Kidney tubule cell (primary cell): Measurements from ENCODE around the gene MUC6.

Source experiments
- DNase-seq: peaks from one replicate; pipeline ENCODE4 v3.0.0-alpha.2; 2018; ENCODE audit warnings: low spot score

MUC6 gene

DNA sequence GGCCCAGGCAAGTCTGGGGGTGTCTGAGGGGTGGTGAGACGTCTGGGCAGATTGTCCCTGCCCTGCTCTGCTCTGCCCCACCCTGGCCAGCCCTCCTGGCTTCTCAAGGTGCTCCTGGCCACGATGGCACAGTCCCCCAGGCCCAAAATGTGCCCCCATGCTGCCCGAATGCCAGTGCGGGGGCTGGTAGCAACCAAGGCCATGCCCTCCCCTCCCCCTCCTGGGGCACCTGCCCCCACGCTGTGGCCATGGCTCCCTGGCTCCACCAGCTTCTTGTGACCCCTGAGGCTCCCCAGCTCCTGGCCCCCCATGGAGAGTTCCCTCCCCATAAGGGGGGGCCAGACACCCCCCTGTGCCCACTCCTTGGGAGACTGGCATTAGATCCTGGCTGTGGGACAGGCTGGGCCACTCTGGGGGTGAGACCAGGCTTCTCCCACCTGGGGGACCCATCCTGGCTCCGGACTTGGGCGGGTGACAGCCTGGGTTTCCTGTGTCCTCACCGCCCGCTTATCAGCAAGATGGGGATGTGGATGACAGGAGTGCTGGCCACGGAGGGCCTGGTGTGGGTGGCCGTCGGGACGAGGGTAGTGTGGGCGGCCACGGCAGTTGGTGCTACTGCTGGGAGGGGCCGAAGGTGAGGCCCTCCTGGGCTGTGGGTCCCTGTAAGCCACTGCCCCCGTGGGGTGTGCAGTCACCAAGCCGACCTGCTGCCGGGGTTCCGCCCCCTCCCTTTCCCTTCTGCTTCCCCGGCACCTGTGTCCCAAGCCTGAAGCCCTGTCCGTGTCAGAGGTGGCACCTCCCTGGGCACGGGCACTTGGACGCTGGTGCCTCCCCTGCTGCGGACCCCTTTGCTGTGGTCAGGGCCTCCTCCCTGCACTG, 15.9 kb upstream of the MUC6 start:
- DNase-seq: no peak

DNA sequence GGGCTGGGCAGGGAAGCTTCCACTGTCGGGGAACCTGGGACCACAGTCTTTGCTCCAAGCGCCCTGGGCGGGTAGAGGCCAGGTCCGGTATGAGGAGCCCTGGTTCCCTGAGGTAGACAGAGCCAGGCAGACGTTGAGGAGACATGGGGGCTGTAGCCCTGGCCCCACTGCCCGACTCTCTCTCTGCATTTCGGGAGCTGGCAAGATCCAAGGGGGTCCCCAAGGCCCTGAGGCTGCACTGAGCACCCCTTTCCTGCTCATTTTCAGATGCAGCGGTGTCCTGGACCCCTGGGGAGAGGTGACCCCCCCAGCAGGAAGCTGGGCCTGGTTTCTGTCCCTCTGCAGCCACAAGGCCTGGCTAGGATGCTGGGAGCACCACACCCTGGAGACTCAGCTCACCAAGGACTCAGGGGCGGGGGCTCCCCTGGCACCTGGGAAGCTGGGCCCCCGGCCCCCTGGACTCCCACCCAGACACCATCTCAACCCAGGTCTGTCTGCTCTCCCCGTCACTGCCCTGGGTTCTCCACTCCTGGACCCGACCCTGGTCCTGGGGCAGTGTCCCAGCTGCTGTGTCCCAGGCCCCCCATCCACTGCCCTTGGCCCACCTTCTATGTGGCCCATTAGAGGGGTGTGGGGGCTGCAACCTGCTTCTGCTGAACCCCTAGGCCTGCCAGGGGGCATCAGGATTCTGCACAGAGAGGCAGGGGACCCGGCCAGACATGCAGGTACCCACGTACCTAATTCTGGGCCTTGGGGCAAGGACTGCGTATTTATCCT, 15.0 kb upstream of the MUC6 start:
- DNase-seq: no peak

DNA sequence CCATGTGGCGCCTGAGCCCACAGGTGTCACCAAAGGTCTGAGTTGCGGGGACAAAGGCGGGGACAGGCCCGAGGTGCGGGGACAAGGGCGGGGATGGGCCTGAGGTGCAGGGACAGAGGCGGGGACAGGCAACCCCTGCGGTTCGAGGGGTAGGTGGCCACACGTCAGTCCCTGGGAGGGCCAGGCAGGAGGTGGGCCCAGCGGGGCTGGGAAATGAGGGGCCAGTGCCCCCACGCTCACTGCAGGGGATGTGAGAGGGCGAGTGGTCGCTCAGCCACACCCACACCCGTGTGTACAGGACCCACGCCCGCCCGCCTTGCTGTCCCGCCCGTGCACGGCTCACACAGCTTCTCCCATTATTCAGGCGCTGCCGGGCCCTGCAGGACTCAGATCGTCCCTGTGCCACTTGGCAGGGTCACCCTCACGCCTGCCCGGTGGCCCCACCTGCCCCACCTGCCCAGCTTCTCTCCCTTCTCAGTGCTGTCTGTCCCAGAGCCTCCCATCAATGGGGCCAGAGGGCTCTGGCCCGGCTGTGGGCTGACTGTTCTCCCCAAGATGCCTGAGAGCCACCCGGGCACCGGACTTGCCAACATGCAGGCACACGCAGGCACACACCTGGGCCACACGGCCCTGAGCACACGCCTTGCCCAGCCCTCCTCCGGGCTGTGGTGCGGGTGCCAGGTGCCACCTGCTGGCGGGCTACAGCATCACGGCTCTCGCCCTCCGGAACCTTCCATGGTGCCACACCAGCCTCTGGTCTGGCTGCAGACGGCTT, 14.2 kb upstream of the MUC6 start:
- DNase-seq: peak; percentile 82

DNA sequence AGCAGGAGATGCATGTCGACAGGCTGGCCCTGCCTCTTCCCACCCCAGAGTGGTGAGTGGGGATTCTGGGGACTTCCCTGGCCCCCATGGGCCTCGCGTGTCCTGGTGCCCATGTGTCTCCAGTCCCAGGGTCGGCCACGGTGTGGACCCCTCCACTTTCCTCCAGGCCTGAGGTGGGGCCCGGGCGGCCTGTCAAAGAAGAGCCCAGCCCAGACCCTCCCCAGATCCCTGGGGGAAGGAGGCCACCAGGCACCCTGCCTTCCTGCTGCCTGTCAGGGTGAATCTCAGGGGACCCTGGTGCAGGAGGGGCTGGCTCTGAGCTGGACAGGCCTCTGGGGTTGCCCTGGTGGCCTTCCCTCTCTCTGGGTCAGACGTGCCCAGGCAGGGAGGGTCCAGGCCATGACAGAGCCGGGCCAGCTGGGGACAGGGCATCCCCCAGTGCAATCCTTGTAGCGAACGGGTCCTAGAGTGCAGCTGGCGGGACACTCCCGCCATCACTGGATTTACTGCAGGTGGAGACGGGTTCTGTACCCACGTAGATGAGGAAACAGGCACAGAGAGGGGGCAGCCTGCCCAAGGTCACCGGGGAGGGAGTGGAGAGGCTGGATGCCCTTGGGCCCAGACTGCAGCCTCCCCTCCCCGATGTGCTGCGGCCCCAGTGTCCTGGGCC, 13.5 kb upstream of the MUC6 start:
- DNase-seq: no peak

DNA sequence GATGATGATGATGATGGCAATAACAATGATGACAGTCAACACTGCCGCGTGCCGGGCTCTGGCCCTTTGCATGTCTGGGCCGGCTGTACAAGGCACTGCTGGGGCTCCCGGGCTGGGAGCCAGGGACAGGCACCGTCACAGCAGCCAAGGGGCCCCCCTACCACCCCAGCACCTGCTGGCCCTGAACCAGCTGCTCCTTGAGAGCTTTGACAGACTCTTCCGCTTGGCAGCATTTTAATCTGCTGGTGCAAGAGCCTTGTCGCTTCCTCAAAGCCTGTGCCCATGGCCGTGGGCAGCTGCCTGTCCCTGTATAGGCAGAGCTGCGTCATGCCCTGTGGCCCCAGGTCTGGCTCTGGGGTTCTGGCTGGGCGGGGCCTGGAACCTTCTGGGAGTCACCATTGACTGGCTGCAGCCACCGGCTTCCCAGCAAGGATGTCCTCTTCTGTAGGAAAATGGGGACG, 12.9 kb upstream of the MUC6 start:
- no peak for DNase-seq

DNA sequence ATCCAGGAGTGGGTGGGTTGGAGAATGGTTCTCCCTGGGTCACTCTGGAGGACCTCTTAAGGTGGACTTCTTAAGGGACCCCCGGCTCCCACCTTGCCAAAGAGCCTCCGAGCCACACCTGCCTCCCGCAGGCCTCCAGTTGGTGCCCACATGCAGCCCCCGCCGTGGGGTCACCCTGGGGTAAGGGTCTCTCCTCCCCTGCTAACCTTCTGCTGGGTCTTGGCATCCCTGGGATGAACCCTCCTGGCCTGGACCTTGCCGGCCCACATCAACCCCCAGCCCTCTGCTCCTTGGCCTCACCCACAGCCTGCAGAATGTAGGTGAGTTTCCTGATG, 12.5 kb upstream of the MUC6 start:
- DNase-seq: no peak

DNA sequence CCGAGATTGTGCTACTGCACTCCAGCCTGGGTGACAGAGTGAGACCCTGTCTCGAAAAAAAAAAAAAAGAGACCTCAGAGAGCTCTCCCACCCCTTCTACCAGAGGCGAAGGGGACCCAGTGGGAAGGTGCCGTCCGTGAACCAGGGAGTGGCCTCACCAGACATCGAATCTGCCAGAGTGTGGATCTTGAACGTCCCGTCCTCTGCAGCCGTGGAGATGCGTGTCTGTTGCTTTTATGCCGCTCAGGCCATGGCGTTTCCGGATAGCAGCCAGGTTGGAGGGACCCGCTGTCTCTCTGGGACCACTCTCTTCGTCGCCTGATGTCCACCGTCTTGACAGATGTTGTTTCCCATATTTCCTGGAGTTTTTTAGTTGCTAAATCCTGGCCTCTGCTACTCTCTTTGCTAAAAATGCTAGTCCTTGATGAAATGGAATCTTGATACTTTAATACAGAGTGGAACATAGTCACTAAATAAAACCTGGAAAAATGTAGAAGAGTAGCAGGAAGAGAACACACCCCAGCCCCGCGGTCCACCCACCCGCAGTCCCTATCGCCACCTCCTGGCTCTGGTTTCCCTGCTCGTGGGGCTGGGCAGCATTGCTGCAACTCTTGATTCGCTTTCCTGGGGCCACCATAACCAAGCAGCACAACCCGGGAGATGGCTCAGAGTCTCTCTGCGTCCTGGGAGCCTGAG, 12.0 kb upstream of the MUC6 start:
- no peak for DNase-seq

DNA sequence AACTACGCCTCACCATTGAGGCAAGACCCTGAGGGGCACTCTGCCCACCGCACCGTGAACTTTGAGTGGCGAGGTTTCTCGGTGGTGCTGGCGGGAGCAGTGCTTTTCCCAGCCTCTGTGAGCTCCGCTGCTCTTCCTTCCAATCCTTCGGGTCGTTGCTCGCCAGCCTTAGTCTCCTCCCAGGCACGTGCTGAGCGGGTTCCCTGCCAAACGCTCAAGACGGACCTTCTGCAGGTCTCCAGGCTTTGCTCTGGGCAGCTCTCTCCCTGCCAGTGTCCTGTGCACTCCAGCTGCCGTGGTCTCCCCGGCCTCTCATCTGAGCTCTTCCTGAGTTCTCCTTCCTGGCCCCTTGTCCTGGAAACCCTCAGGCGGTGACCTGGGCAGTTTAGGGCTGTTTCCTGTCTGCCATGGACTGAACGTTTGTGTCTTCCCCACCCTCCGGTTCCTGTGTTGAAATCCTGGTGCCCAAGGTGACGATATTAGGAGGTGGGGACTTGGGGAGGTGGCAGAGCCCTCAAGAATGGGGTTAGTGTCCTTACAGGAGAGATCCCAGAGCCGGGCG, 11.2 kb upstream of the MUC6 start:
- no peak for DNase-seq

DNA sequence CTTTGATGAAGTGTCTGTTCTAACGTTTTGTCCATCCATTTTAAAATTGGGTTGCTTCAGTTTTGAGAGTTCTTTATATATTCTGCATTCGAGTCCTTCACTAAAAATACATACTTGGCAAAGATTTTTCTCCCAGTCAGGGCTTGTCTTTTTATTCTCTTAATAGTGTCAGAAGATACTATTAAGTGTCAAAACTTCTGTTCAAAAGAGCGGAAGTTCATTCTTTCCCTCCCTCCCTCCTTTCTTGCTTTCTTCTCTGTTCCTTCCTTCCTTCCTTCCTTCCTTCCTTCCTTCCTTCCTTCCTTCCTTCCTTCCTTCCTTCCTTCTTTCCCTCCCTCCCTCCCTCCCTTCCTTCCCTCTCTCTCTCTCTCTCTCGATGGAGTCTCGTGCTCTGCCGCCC, 7.6 kb upstream of the MUC6 start:
- no peak for DNase-seq

DNA sequence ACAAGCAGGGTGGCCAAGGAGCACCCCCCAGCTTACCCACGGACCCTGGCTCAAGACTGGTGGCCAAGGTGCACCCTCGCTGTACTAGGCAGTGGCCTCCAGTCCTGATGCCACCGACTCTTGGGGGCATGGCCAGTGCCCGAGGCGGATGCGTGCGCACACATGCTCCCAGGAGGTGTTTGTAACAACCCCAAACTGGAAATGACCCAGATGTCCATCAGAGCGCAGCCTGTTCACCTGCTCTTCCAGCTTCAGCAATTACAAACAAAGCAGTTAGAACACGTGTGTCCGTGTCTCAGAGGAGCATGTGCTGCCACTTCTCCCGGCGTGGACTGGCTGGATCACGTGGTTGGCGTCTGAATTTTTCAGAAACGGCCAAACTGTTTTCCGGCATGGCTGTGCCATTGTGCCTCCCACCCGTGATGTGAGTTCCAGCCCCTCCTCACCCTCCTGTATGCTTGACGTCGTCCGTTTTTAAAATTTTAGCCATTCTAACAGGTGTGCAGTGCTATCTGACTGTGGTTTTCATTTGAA, 7.1 kb upstream of the MUC6 start:
- peak; percentile 47 for DNase-seq

DNA sequence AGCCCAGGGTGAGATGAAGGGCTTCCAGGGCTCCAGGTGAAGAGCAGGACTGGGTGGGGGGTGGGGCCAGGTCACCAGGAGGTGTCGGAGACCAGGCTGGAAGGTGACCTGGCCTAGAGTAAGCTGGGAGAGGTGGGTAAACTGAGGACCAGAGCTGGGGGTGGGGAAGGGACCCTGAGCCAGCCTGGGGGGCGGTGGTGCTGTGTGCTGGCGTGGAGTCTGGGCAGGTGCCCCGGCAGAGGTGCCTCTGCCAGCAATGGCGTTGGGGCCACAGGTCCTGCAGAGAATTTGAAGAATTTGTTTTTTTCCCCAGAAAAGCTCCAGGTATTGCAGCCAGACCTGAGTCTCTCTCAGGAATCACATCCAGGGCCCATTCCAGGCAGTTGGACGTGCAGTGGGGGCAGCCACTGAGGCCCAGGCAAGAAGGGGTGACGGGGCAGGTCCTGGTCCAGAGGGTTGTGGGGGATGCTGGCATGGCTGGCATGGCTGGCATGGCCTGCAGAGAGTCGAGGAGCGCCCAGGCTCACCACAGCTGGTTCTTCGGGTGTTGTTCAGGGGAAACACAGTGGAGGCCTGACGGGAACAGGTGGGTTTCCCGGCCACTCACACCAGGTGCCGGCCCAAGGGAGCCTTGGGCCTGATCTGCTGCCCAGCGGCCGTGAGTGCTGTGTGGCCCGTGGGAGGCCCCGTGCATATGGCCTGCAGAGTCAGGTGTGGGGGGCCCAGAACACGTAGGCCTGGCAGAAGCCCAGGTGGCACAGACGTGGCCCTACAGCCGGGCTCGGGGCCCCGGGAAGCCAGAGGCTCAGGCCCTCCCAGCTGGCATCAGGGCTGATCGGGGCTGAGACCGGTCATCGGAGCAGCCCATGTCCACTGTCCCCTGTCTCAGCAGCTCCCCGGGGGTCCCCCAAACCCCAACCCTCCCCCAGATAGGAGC, 6.4 kb upstream of the MUC6 start:
- no peak for DNase-seq

DNA sequence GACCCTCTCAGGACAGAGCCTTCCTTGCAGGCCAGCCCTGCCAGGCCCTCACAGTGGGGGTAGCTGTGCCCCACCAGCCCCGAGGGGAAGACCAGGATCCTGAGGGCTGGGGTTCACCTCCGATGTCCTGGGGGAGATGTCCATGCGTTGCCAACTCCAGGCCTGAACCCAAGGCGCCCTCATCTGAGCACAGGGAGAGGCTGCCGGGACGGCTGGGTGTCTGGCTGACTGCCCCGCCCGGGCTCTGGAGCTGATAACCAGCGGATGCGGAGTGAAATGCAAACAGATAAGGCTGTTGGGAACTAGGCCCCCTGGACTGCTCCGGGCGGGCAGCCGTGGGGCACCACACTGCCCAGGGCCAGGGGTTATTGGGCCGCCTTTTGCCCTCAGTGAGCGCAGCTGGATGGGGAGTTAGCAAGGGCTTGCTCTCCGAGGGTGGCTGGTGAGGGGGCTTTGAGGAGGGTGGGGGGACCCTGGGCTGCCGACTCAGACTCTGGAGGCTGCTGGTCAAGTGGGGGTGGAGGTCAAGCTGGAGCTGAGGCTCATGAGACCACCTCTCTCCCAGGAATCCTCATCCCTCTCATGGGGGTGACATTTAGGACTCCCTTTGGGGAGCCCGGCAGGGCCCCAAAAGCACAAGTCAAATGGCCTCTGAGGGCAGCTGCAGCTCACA, 5.6 kb upstream of the MUC6 start:
- DNase-seq: no peak

DNA sequence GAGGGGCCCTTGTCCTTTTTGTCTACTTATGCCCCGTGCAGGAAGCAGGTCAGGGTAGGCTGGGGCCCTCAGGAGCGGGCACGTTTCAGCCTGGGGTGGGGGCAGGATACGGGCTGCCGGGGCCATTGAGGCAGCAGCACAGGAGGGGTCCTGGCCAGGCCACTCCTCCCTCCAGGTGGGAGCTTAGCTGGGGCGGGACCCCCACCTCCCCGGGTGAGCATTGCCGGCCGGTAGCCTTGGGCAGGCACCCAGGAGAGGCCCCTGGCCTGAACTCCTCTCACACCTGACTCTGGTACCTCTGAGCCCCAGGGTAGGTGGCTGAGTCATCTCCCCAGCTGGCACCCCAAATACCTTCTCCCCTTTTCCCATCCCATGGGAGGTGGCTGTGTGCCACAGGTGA, 5.0 kb upstream of the MUC6 start:
- DNase-seq: no peak

DNA sequence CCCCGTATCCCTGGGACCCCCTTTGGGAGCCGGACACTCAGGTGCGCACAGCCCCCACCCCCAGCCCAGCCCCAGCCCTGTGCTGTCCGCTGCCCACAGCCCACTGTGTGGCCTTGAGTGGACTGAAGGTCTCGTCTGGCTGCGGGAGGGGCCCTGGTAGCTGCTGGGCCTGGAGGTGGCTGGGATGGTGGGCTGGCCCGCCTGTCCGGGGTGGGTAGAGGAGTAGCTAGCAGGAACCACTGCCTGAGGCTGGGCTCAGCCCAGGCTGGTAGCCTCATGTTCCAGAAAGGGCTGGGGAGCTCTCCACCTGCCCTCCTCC, 4.6 kb upstream of the MUC6 start:
- no peak for DNase-seq

DNA sequence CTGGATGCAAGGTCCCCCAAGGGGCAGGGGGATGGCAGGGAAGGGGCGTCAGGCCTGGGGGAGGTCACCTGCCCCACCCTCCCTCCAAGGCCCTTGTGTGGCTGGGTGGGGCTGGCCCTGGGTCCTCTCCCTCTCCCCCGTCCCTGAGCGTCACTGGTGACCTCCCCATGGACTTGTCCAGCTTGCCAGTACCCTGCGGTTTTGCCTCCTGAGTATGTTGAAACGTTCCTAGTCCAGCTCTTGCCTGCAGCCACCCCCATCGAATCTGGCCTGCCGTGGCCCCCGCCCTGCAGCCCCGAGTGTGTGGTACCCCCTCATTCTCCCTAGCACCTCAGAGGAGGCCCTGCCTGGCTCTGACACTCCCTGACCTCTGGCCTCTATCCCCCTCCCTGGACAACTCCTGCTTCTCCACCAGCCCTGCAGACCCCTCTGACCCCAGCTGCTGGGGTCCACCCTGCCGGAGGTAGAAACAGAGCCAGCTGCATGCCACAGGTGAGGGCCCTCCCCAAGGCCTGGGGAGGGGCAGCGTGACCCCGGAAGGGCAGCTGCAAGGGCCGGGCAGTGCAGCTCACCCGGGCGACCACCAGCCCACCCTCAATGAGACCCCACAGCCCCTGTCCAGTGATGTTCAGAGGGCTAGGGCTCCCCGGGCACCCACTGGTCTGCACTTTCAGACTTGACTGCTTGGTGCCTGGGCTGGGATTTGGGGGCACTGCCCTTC, 4.1 kb upstream of the MUC6 start:
- DNase-seq: no peak

DNA sequence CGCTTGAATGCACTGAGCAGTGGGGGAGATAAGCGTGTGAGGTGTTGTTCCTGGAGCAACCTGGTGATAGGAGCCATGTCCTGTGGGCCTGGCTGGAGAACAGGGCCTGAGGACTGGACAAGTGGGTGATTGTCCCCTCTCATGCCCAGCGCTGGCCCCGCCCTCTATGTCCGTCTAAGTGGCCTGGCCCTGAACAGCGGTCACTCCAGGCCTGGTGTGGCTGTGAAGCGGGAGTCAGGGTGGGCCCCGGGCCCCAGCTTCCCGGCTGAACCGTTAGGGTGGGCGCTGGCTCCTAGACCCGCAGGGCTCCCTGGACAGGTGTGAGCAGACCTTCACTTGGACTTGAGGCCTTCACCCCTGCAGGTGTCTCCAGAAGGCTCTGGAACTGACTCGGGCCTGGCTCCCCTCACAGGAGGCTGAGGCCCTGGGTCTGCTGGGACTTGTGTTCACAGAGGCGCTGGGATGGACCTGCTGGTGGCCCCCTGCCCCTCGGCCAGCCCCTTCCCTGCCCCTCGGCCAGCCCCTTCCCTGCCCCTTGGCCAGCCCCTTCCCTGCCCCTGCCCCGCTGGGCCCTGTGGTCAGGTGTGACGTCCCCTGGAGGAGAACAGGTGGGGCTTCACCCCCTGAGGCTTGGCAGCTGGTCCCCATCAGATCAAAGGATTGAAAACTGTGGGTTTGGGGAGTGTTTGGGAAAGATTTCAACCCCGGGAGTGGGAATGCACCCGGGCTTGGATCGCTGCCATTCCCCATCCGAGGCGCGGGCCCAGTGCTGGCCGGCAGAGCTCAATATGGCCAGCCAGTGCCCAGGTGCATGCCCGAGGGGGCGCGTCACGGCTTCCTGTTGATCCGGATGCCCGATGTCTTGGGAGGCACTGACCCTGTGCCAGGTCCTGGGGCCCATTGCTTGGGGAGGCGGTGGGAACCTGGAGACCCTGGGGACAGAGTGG, 3.2 kb upstream of the MUC6 start:
- DNase-seq: peak; percentile 56

DNA sequence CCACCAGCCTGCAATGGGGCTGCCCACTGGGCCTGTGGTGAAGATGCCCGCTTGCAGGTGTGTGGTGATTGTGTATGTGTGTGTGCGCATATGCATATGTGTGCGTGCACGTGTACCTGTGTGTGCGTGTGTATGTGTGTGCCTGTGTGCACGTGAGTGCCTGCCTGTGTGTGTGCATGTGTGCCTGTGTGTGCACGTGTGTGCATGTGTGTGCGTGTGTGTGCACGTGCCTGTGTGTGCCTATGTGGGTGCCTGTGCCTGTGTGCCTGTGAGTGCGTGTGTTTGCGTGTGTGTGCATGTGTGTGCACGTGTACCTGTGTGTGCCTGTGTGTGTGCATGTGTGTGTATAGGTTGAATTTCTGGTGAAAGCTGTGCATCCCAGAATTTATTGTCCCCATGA, 2.4 kb upstream of the MUC6 start:
- no peak for DNase-seq

DNA sequence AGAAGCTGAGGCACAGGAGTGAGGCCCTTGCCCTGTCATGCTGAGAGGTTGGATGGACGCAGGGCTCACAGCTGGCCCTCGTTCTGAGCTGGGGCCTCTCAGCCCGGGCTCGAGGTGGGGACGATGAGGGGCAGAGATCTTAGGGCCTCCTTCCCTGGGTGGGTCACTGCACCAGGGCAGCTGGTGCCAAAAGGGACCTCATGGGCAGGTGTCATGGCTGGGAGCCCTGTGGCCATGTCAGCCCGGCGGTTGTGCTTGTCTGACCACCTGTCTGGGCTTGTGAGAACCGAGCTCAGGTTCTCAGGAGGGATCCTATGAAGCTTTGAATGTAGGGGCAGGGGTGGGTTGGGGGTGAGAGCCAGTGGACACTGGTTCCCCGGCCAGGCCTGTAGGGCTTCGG, 1.8 kb upstream of the MUC6 start:
- DNase-seq: no peak
